TTC549 (cell line): ENCODE measurements around the gene ALG14.
"Not testable (repeated sequence)": the region's sequence is repeated elsewhere in the genome, so short reads cannot be mapped to it uniquely, and the experiment has no call there.

Source experiments
- FAIRE-seq: peaks from 2 replicates; lab custom pipeline; 2012; peaks lifted over from hg19 to GRCh38; lab: Jason Lieb, UNC

ALG14 gene

GRCh38 chr1:94953746-94954145, 119.0 kb downstream of the ALG14 start:
- no peak for FAIRE-seq

- no peak for FAIRE-seq
Observed at GRCh38 chr1:94953107-94953506, 119.6 kb downstream of the ALG14 start.

GRCh38 chr1:94952539-94952938, 120.2 kb downstream of the ALG14 start:
- FAIRE-seq, result no peak

- no peak for FAIRE-seq
Observed at GRCh38 chr1:94951509-94952208, 121.1 kb downstream of the ALG14 start.

- FAIRE-seq, result no peak
Observed at GRCh38 chr1:94951046-94951445, 121.7 kb downstream of the ALG14 start.

DNA sequence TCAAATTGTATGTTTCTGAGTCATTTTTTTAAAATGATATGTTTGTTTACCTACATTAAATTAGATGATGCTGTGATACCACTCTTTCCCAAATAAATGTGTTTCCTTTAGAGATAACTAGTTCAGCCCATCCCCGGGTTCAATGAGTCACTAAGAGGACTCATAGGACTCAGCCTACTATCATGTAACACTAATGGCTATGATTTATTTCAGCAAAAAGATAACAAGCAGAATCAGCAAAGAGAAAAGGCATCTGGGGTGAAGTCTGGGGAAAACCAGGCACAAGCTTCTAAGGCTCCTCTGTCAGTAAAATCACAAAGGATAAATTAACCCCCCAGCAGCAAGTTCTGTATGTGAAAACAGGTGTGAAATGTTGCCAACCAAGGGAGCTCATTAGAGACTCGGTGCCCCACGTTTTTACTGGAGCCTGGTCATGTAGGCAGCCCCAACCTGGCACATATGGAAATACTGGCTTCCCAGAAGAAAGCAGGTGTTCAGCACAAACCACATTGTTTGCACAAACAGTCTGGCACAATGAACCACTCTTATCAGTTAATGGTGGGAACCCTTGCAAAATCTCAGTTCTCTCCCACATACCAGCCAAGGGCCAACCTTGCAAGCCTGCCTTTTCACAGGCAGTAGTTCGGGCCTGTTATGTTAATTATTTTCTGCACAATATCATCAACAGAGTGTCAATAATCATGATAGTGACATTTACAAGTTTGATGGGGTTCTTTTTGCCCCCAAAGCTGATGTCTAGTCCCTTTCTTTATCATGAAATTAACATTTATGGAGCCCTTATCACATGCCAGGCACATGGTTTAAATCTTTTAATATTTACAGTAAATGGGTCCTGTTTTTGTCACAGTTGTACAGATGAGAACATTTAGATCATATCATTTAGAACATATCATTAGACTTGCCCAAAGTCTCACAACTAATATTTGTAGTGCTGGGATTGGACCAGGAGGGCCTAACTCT, 122.8 kb downstream of the ALG14 start:
- FAIRE-seq, result no peak

- FAIRE-seq, result no peak
Observed at GRCh38 chr1:94947437-94947836, 125.3 kb downstream of the ALG14 start.

DNA sequence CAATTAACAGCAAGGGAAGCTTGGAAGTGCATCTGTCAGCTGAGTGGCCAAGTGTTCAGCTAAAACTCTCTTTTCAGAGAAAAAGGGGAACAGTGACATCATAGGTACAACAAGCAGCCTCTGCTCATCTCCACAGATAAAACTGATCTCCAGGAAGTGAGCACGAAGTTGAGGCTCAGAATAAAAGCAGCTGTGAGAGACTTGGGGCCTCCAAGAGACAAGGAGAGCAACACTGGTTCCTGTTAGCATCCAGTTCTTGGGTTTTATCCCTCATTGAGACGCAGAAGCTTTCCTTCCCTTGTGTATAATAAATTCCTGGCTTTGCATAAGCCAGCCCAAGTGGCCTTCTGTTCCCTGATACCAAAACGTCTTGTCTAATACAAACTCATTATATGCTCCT, 125.9 kb downstream of the ALG14 start:
- FAIRE-seq, result no peak

GRCh38 chr1:94942171-94943128, 130.3 kb downstream of the ALG14 start:
- no peak for FAIRE-seq

DNA sequence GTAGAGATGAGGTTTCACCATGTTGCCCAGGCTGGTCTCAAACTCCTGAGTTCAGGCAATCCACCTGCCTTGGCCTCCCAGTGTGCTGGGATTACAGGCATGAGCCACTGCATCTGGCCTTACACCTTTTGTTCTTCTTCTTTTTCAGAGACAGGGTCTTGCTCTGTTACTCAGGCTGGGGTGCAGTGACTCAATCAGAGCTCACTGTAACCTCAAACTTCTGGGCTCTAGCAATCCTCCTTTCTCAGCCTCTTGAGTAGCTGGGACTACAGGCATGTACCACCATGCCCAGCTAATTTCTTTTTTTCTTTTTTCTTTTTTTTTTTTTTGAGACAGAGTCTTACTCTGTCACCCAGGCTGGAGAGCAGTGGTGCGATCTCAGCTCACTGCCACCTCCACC, 131.3 kb downstream of the ALG14 start:
- not testable (repeated sequence) for FAIRE-seq

GRCh38 chr1:94940738-94941137, 132.0 kb downstream of the ALG14 start:
- no peak for FAIRE-seq

- no peak for FAIRE-seq
Observed at GRCh38 chr1:94937820-94938219, 134.9 kb downstream of the ALG14 start.

- FAIRE-seq, result no peak
Observed at GRCh38 chr1:94936861-94937620, 135.7 kb downstream of the ALG14 start.

GRCh38 chr1:94935476-94935875, 137.3 kb downstream of the ALG14 start:
- FAIRE-seq, result no peak

DNA sequence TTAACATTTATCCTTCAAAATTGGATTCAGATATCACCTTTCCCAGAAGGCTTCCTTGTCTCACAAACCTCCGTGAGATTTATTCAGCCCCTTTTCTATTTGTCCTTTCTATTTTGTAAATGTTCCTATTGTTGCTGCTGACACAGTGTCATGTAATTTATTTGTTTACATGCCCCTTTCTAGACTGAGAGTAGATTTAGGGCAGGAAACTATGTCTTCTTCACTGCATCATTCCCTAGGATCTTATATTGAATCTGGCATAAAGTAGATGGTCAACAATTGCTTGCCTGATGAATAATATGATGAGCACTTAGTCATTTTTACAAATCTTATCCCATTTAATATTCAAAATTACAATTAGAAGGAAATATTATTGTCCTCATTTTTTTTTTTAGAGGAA, 137.7 kb downstream of the ALG14 start:
- FAIRE-seq, result no peak

DNA sequence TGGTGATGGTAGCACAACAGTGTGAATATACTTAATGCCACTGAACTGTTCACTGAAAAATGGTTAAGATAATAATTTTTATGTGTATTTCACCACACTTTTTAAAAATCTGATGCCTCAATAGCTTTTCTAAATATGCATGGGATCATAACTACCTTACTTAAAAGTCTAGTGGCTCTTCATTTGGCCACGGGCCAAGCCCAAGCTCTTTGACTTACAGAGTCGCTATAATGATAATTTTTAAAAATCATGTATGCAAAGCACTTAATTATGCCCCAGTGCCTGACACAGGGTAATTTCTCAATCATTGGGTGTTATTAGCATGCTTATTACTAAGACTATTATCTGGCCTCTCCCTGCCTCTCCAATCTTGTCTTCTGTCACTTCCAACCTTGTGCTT, 138.2 kb downstream of the ALG14 start:
- FAIRE-seq, result no peak

DNA sequence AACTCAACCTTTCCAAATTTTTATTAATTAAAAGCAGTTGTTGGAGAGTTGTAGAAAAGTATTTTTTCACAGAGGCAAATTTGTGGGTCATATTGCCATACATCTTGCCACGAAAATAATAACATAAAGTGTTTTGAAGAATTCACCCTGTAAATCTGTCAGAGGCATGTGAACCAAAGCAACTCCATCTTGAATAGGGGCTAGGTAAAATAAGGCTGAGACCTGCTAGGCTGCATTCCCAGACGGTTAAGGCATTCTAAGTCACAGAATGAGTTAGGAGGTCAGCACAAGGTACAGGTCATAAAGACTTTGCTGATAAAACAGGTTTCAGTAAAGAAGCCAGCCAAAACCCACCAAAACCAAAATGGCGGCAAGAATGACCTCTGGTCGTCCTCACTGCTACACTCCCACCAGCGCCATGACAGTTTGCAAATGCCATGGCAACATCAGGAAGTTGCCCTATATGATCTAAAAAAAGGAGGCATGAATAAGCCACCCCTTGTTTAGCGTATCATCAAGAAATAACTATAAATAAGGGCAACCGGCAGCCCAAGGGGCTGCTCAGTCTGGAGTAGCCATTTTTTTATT, 141.4 kb downstream of the ALG14 start:
- FAIRE-seq, result no peak

GRCh38 chr1:94929351-94930217, 143.2 kb downstream of the ALG14 start:
- no peak for FAIRE-seq

DNA sequence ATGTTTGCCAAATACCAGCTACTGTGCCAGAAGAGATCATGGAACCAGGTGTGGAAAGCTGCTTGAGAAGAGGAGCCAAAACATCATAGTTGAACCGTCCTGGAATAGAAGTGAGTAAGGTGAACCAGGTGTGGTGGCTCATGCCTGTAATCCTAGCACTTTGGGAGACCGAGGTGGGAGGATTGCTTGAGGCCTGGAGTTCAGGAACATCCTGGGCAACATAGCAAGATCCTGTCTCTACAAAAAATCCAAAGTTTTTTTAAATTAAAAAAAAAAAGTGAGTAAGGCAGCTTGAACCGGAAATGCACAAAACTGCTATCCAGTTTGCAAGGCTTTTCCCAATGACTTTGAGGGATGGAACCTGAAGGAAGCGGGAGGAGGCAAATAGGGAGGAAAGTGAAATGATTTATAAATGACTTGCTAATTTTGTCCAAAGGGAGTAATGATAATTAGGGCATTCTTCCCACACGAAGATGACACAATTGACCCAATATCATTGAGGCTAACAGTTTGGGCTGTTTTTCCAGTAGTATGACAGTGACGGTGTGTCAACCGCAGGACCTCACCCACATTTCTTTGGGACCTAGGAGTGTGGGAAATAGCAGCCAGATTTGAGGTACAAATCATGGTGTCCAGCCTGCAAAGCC, 144.3 kb downstream of the ALG14 start:
- FAIRE-seq, result no peak
